Measurements from ENCODE around the gene MGAT5.

MGAT5 gene, protein sequence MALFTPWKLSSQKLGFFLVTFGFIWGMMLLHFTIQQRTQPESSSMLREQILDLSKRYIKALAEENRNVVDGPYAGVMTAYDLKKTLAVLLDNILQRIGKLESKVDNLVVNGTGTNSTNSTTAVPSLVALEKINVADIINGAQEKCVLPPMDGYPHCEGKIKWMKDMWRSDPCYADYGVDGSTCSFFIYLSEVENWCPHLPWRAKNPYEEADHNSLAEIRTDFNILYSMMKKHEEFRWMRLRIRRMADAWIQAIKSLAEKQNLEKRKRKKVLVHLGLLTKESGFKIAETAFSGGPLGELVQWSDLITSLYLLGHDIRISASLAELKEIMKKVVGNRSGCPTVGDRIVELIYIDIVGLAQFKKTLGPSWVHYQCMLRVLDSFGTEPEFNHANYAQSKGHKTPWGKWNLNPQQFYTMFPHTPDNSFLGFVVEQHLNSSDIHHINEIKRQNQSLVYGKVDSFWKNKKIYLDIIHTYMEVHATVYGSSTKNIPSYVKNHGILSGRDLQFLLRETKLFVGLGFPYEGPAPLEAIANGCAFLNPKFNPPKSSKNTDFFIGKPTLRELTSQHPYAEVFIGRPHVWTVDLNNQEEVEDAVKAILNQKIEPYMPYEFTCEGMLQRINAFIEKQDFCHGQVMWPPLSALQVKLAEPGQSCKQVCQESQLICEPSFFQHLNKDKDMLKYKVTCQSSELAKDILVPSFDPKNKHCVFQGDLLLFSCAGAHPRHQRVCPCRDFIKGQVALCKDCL

DNA sequence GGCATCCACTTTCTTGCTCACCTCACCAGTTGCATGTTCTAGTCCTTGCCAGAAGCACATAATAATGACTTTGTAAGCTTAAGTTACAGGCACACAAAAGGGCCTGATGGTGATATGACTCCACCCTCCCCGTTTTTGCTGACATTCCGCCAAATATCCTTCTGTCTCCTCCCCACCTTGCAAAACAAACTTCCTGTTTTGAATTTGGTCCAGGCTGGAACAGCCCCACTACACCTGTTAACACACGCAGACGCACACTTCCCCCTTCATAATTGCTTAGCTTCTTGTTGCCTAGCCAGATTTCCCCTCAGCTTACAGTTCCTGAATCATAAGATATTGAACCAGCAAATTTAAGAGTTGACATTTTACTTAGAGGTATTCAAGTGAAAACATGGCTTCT, at the start of gene MGAT5:
MGAT5 (plus strand) TSS at position 269 of the 400 bp plus-strand sequence. CDS start 332 bp downstream, outside the sequence.
- H3K4me3 ChIP-seq (ENCODE audit: low read length) = peak within 1 kb of the TSS; percentile 19; the same call in 1 of the 2 replicates
- TF ChIP-seq ZNF274 (IDR thresholded peaks at IDR 0.05; ENCODE audit: low read depth, low read length) = no peak

DNA sequence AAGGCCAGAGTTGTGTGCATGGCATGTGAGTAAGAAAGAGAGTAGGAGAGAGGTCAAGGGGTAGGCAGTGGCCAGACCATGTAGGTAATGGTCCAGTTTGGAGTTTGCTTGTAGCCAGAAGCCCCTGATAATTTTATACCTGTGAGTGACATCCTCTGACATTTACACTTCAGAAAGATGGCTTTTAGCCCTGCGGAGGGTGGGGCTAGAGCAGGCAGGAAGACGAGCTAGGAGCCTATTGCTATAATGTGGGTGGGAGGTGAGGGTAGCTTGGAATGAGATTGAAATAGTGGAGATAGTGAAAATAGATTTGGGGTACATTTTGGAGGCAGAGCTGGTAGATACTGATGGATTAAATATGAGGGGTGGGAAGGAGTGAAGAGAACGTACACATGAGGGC, 48.8 kb upstream of the MGAT5 start:
- no peak for TF ChIP-seq ZNF274 (IDR thresholded peaks at IDR 0.05; ENCODE audit: low read depth, low read length)
- no peak overlapping the region for H3K4me3 ChIP-seq (ENCODE audit: low read length)

DNA sequence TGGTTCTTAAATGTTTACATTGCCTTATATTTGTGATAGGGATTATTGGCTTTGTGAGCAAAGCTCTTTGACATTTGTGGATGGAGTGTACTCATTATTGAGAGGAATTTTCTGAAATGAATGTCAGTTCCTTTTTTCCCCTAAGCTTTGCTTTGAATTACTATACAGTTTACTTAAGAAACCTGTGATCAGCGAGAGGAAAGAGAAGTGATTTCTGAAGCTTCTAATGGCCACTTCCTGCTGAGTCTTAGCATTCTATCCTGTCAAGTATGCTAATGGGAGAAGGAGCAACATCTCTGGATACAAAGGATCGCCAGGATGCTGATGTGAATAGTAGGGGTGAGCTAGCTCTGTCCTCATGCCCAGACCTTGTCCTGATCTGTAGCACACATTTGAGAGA, 47.8 kb upstream of the MGAT5 start:
- no peak overlapping the region for H3K4me3 ChIP-seq (ENCODE audit: low read length)
- no peak for TF ChIP-seq ZNF274 (IDR thresholded peaks at IDR 0.05; ENCODE audit: low read depth, low read length)

DNA sequence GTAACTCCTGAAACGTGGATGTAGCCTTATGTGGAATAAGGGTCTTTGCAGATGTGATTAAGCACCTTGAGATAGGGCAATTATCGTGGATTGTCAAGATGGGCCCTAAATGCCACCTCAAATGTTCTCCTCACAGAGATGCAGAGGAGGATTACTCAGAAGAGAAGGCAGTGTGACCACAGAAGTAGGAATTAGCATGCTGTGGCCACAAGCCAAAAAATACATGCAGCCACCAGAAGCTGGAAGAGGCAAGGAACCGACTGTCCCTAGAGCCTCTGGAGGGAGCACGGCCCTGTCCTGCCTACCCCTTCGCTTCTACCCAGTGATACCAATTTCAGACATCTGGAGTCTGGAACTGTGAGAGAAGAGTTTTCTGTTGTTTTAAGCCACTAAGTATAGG, 47.3 kb upstream of the MGAT5 start:
- H3K4me3 ChIP-seq (ENCODE audit: low read length) = no peak overlapping the region
- TF ChIP-seq ZNF274 (IDR thresholded peaks at IDR 0.05; ENCODE audit: low read depth, low read length) = no peak

DNA sequence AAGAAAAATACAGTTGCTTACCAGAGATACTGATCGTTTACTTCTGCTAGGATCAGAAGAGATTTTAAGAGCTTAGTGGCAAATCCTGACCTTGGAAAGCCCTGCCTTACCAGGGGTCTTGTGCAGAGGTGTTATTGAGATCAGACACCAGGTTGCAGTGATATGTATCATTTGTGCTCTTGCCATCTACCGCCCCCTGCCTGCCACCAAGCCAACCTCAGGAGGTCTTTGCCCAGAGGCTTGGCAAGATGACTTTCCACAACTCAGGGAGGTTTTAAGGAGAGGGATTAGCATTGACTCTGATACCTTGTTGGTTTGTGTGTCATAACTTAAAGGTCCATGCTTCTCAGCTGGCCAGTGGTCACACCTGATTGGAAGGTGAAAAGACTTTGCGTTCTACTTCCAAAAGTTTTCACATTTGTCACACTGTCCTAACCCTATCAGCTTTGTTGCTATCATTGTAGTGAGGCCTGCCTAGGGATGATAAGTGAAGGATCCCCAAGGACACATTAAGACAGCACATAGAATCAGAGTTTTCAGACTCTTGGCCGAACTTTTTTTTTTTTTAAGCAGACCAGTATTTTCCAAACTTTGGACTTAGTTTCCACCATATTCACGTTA, 46.2 kb upstream of the MGAT5 start:
- no peak for TF ChIP-seq ZNF274 (IDR thresholded peaks at IDR 0.05; ENCODE audit: low read depth, low read length)
- H3K4me3 ChIP-seq (ENCODE audit: low read length) = no peak overlapping the region

DNA sequence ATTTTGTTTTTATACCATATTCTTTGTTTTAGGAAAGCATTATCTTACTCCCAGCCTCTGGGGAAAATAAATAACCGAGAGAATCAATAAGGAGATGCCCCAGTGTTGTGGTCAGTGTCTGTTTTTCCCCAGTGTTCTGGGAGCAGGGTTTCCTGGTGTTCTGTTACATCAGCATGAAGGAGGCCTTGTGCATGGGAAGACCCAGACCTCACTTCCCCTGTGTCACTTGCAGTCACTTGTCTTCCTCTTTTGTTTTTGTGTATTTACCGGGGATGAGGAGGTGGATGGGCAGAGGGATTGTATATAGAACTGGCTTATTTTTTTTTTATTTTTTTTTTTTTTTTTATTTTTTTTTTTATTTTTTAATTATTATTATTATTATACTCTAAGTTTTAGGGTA, 45.0 kb upstream of the MGAT5 start:
- no peak for TF ChIP-seq ZNF274 (IDR thresholded peaks at IDR 0.05; ENCODE audit: low read depth, low read length)
- no peak overlapping the region for H3K4me3 ChIP-seq (ENCODE audit: low read length)

DNA sequence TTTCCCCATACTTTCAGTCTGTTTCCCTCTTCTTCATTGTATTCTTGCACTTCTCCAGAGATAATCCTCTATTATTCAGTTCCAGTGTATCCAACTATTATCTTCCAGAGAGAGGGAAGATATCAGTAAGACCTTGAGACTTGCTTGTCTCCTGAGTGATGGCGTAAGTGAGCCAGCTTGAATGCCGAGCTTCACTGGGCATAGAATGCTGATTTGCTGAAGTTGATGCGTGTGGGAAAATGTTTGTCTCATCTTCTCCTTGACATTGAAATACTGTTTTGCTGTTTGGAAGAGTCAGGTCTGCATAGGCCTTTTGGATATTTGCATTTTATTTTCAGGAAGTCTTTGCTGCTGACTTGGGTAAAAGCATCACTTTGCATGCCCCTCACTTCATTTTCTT, 41.1 kb upstream of the MGAT5 start:
- no peak overlapping the region for H3K4me3 ChIP-seq (ENCODE audit: low read length)
- TF ChIP-seq ZNF274 (IDR thresholded peaks at IDR 0.05; ENCODE audit: low read depth, low read length) = no peak

DNA sequence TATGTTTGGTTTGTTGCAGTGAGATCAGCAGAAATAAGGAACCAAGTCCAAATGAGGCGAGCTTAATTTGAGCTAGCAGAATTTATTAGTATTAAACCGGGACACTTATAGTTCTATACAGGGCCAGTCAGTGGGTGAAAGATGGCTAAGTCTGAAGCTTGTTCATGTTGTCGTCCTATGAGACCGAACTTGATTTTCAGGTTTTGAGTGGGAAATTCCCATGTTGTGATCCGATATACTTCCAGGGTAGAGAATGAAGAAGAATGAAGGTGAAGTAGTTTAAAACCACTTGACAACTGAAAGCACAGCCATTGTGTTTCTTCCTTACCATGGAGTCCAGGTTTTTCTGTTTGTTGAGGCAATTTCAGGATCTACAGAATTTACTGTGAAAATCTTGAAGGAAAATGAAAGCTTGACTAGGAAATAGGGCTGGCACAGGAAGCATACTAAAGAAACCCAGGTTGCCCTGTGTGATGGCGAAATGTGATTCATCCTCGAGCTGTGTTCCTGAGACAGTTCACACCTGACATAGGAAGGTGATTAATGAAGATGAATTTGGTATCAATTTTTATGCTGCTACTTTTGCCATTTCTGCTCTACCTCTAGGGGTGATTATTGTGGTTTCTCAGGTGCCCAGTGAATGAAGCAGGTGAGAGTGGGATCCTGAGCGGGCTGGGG, 37.6 kb upstream of the MGAT5 start:
- H3K4me3 ChIP-seq (ENCODE audit: low read length) = no peak overlapping the region
- no peak for TF ChIP-seq ZNF274 (IDR thresholded peaks at IDR 0.05; ENCODE audit: low read depth, low read length)

DNA sequence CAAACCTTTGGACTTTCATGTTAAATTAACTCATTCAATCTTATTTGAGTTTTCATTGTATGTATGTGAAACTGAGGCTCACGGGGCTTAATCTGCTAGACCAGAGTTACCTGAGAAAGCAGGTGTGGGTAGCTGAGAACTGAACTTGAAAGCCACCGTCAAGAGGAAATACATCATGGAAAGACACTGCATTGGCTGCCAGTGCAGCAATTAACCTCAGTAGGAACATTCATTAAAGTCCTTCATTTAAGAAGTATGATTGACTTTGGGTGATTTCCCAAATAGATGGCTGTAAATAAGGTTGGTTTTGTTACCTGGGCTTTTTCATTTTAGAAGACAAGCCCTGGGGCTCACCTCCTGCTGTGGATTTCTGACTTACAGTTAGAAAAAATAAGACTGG, 36.5 kb upstream of the MGAT5 start:
- H3K4me3 ChIP-seq (ENCODE audit: low read length) = no peak overlapping the region
- no peak for TF ChIP-seq ZNF274 (IDR thresholded peaks at IDR 0.05; ENCODE audit: low read depth, low read length)

DNA sequence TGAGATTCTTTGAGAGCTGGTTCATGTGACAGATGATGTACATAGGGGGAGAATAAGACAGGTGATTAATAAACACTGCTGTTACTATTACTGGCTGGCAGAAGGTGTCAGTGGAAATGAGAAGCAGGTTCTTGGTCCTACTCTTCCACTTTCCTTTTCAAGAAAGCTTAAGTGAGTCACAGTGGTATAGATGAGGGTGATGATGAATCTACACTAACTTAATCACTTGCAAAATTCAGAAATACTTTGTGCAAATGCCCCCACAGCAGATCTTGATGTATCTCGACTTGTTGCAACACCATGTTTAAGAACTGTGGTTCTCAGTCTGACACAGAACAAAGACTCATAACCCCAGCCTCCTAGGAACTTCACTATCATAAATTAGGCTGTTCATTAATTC, 35.9 kb upstream of the MGAT5 start:
- no peak overlapping the region for H3K4me3 ChIP-seq (ENCODE audit: low read length)
- TF ChIP-seq ZNF274 (IDR thresholded peaks at IDR 0.05; ENCODE audit: low read depth, low read length) = no peak

DNA sequence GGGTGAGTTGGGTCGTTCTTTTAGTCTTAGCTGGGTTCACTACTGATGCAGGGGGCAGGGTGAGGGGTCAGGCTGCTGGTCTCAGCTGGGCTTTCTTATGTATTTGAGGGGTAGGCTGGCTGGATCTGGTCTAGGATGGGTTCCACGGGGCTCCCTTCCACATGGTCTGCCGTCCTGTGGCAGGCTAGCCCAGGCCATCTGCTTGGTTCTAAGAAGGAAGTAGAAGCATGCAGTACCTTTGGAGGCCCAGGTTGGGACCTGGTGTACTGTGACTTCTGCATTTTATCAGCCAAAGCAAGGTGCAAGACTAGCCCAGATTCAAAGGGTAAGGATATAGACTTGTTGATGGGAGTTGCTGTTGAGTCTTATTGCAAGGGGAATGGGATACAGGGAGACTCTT, 35.5 kb upstream of the MGAT5 start:
- no peak overlapping the region for H3K4me3 ChIP-seq (ENCODE audit: low read length)
- no peak for TF ChIP-seq ZNF274 (IDR thresholded peaks at IDR 0.05; ENCODE audit: low read depth, low read length)

DNA sequence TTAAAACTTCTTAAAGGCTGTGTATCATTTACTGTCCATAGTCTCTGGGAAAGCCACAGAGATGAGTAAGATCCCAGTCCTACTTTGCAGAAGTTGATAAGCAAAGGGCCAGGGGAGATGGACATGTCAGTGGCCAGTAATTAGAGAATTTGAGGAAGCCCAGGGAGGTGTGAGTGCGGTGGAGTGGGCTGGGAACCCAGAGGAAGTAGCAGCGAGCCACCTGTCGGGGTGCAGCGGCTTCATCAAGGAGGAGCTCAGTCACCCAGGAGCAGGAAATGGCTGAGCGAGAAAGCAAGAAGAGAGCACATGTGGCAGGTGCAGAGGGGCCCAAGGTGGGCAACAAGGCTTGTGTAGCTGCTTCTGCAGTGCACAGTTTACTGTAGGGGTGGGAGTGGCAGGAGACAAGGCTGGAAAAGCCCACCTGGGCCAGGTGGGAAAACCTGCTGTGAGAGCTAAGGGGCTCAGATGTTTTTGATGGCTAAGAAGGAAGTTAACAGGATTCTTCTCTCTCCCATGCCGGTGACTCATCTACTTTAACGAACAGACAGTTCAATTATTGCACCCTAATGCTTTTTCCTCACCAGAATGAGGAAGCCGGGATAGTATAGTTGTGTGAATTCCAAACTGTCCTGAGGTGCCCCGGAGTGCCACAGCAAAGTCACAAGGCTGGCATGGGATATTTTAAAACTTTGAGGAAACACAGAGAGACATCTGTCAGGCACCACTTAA, 34.8 kb upstream of the MGAT5 start:
- H3K4me3 ChIP-seq (ENCODE audit: low read length) = no peak overlapping the region; the same call in 1 of the 2 replicates
- TF ChIP-seq ZNF274 (IDR thresholded peaks at IDR 0.05; ENCODE audit: low read depth, low read length) = no peak

DNA sequence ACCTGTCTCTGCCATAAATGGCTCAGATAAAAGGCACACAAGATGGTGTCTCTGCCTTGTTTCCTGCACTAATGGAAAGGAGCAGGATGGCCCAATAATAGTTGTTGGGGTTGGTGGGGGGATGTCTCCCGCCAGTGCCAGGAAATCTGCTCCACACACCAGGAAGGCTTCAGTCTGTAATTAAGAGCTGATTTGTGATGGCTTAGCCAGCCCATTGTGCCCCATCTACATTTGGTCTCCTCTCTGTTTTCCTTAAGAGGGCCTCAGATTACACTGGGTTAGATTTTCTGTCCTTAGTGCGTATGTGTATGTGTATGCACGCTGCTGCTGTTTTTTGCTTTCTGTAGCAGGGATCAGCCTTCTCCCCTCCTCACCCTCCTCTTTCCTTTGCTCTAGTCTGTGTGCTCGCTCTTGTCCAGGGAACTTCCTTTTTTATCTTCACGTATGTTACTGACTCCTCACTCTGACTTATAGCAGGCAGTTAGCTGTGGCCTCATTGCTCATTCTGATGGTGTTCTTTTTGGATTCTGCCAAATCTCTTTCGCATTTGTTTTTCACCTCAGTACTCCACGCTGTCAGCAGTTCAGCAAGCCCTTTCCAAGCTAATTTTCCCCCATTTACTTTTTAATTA, 33.4 kb upstream of the MGAT5 start:
- H3K4me3 ChIP-seq (ENCODE audit: low read length) = no peak overlapping the region
- no peak for TF ChIP-seq ZNF274 (IDR thresholded peaks at IDR 0.05; ENCODE audit: low read depth, low read length)

Measured in GM08714 (cell line).